Coronary artery (tissue), 2 donors: Measurements from ENCODE around the gene PTGS2.
A peak's percentile ranks its signal among the peaks of the same experiment; 100 is the strongest.

Source experiments
- DNase-seq: peaks from one replicate; pipeline ENCODE4 v3.0.0-alpha.2; 2017; ENCODE audit warnings: low spot score
- H3K27ac ChIP-seq, 2 donors: fragments of 200-600 bp; sonication (generic); one replicate each; pipeline ENCODE4 v1.5.1; 2016 to 2019
- H3K4me3 ChIP-seq: fragments of 200-600 bp; sonication (generic); 2 replicates; pipeline ENCODE4 v1.5.1; 2016; ENCODE audit warnings: mild to moderate bottlenecking, moderate library complexity
- TF ChIP-seq, protein P1 (sequence below): fragments of 200-600 bp; sonication (generic); IDR thresholded peaks from one replicate; pipeline ENCODE4 v1.5.1; 2019; ENCODE audit warnings: antibody characterized with exemption

The PTGS2 gene

DNA sequence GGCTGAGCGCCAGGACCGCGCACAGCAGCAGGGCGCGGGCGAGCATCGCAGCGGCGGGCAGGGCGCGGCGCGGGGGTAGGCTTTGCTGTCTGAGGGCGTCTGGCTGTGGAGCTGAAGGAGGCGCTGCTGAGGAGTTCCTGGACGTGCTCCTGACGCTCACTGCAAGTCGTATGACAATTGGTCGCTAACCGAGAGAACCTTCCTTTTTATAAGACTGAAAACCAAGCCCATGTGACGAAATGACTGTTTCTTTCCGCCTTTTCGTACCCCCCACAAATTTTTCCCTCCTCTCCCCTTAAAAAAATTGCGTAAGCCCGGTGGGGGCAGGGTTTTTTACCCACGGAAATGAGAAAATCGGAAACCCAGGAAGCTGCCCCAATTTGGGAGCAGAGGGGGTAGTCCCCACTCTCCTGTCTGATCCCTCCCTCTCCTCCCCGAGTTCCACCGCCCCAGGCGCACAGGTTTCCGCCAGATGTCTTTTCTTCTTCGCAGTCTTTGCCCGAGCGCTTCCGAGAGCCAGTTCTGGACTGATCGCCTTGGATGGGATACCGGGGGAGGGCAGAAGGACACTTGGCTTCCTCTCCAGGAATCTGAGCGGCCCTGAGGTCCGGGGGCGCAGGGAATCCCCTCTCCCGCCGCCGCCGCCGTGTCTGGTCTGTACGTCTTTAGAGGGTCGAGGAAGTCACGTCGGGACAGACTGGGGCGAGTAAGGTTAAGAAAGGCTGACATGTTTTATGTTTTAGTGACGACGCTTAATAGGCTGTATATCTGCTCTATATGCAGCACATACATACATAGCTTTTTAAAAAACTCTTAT is at the start of gene PTGS2:
TSS of gene PTGS2 (minus strand) at position 179 of the 817 bp plus-strand sequence. CDS start at position 46, 133 bp downstream.
- peak; percentile 90 for DNase-seq
- H3K27ac ChIP-seq = peak within 1 kb of the TSS; percentile 88 to 89
- peak within 1 kb of the TSS; percentile 86 for H3K4me3 ChIP-seq
- TF ChIP-seq, protein P1, sequence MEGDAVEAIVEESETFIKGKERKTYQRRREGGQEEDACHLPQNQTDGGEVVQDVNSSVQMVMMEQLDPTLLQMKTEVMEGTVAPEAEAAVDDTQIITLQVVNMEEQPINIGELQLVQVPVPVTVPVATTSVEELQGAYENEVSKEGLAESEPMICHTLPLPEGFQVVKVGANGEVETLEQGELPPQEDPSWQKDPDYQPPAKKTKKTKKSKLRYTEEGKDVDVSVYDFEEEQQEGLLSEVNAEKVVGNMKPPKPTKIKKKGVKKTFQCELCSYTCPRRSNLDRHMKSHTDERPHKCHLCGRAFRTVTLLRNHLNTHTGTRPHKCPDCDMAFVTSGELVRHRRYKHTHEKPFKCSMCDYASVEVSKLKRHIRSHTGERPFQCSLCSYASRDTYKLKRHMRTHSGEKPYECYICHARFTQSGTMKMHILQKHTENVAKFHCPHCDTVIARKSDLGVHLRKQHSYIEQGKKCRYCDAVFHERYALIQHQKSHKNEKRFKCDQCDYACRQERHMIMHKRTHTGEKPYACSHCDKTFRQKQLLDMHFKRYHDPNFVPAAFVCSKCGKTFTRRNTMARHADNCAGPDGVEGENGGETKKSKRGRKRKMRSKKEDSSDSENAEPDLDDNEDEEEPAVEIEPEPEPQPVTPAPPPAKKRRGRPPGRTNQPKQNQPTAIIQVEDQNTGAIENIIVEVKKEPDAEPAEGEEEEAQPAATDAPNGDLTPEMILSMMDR = no peak

GRCh38 chr1:186722711-186723309 is 42.6 kb upstream of the PTGS2 start:
- TF ChIP-seq, protein P1 = no peak
- Histone ChIP-seq H3K27ac (no peak overlapping the region), H3K4me3 (no peak overlapping the region)
- DNase-seq = no peak

- TF ChIP-seq, protein P1 = no peak
- Histone ChIP-seq H3K27ac (no peak overlapping the region), H3K4me3 (no peak overlapping the region)
- DNase-seq = no peak
Measured at GRCh38 chr1:186717286-186717685, 37.1 kb upstream of the PTGS2 start.

- no peak for DNase-seq
- TF ChIP-seq, protein P1 = no peak
- H3K27ac ChIP-seq = no peak overlapping the region
- no peak overlapping the region for H3K4me3 ChIP-seq
Measured at GRCh38 chr1:186715887-186716809, 35.9 kb upstream of the PTGS2 start.

GRCh38 chr1:186710696-186711095 is 30.5 kb upstream of the PTGS2 start:
- no peak for DNase-seq
- TF ChIP-seq, protein P1 = no peak
- no peak overlapping the region for H3K27ac ChIP-seq
- H3K4me3 ChIP-seq = no peak overlapping the region

- no peak overlapping the region for H3K27ac ChIP-seq
- TF ChIP-seq, protein P1 = no peak
- no peak for DNase-seq
- no peak overlapping the region for H3K4me3 ChIP-seq
Measured at GRCh38 chr1:186708694-186709097, 28.5 kb upstream of the PTGS2 start.
